GM18519 (cell line): Measurements from ENCODE around the gene SRGAP3.
"Not testable (repeated sequence)": the region's sequence is repeated elsewhere in the genome, so short reads cannot be mapped to it uniquely, and the experiment has no call there.

Experiments used
- ATAC-seq: cut with Tn5 transposase; IDR thresholded peaks from one replicate; pipeline ENCODE4 v1.9.1; 2021; ENCODE audit warnings: mild to moderate bottlenecking, moderate library complexity; ENCODE audit not compliant: unreplicated experiment, low FRiP score

The SRGAP3 gene

GRCh38 chr3:9249273-9250192, at the start of gene SRGAP3:
Gene SRGAP3, minus strand, starts transcription at chr3:9249646. Its CDS starts 695 bp downstream, at chr3:9248951.
- peak; percentile 100 for ATAC-seq

- ATAC-seq = no peak
Measured at GRCh38 chr3:9298236-9298635, 48.8 kb upstream of the SRGAP3 start.

GRCh38 chr3:9296241-9296640, 46.8 kb upstream of the SRGAP3 start:
- no peak for ATAC-seq

GRCh38 chr3:9295007-9295406, 45.6 kb upstream of the SRGAP3 start:
- ATAC-seq = no peak

GRCh38 chr3:9293953-9294352, 44.5 kb upstream of the SRGAP3 start:
- not testable (repeated sequence) for ATAC-seq

GRCh38 chr3:9293076-9293475, 43.6 kb upstream of the SRGAP3 start:
- no peak for ATAC-seq

GRCh38 chr3:9292516-9292915, 43.1 kb upstream of the SRGAP3 start:
- no peak for ATAC-seq

- no peak for ATAC-seq
Measured at GRCh38 chr3:9291821-9292410, 42.5 kb upstream of the SRGAP3 start.

GRCh38 chr3:9290566-9290965, 41.1 kb upstream of the SRGAP3 start:
- no peak for ATAC-seq

- not testable (repeated sequence) for ATAC-seq
Measured at GRCh38 chr3:9281533-9281932, 32.1 kb upstream of the SRGAP3 start.

- no peak for ATAC-seq
Measured at GRCh38 chr3:9280451-9281219, 31.2 kb upstream of the SRGAP3 start.

- ATAC-seq = no peak
Measured at GRCh38 chr3:9279966-9280365, 30.5 kb upstream of the SRGAP3 start.

GRCh38 chr3:9278498-9278897, 29.1 kb upstream of the SRGAP3 start:
- no peak for ATAC-seq

- ATAC-seq = no peak
Measured at GRCh38 chr3:9278085-9278484, 28.6 kb upstream of the SRGAP3 start.

GRCh38 chr3:9276761-9277370, 27.4 kb upstream of the SRGAP3 start:
- no peak for ATAC-seq

- ATAC-seq = no peak
Measured at GRCh38 chr3:9271903-9272302, 22.5 kb upstream of the SRGAP3 start.

GRCh38 chr3:9270704-9271103, 21.3 kb upstream of the SRGAP3 start:
- no peak for ATAC-seq

GRCh38 chr3:9266716-9267115, 17.3 kb upstream of the SRGAP3 start:
- no peak for ATAC-seq

- ATAC-seq = no peak
Measured at GRCh38 chr3:9260305-9260704, 10.9 kb upstream of the SRGAP3 start.

GRCh38 chr3:9257092-9257491, 7.6 kb upstream of the SRGAP3 start:
- ATAC-seq = no peak

GRCh38 chr3:9255976-9256375, 6.5 kb upstream of the SRGAP3 start:
- ATAC-seq = no peak
